Uterus (tissue), 2 donors: ENCODE data around the gene GJA10.

Experiments used
- POLR2A ChIP-seq, 2 donors: fragments of 450-650 bp; IDR thresholded peaks; one replicate each; pipeline ENCODE4 v1.6.1; 2016; ENCODE audit warnings: antibody characterized with exemption in 2 of 2, mild to moderate bottlenecking in 1 of 2, moderate library complexity in 1 of 2
- TF ChIP-seq, protein P1 (sequence below), 4 experiments: fragments of 200-600 bp in 2 of 4; fragments of 450-650 bp in 2 of 4; sonication (generic) in 2 of 4; IDR thresholded peaks; one replicate each; pipeline ENCODE4 v1.5.1; 2016 to 2019; ENCODE audit warnings: antibody characterized with exemption in 4 of 4, mild to moderate bottlenecking in 2 of 4, moderate library complexity in 1 of 4

GRCh38 chr6:89944826-89945407 is 50.6 kb downstream of the GJA10 start:
- TF ChIP-seq, protein P1, sequence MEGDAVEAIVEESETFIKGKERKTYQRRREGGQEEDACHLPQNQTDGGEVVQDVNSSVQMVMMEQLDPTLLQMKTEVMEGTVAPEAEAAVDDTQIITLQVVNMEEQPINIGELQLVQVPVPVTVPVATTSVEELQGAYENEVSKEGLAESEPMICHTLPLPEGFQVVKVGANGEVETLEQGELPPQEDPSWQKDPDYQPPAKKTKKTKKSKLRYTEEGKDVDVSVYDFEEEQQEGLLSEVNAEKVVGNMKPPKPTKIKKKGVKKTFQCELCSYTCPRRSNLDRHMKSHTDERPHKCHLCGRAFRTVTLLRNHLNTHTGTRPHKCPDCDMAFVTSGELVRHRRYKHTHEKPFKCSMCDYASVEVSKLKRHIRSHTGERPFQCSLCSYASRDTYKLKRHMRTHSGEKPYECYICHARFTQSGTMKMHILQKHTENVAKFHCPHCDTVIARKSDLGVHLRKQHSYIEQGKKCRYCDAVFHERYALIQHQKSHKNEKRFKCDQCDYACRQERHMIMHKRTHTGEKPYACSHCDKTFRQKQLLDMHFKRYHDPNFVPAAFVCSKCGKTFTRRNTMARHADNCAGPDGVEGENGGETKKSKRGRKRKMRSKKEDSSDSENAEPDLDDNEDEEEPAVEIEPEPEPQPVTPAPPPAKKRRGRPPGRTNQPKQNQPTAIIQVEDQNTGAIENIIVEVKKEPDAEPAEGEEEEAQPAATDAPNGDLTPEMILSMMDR (IDR thresholded peaks at IDR 0.05): peak in 1 of 4 experiments; percentile 14
- TF ChIP-seq POLR2A (IDR thresholded peaks at IDR 0.05): no peak
